AG09319 (cell line): ENCODE results near the gene METTL5.
"Not testable (repeated sequence)": the region's sequence is repeated elsewhere in the genome, so short reads cannot be mapped to it uniquely, and the experiment has no call there.

Experiments used
- DNase-seq: peaks from one replicate; pipeline ENCODE4 v3.0.0-alpha.2; 2010; ENCODE audit warnings: low read depth; ENCODE audit errors: extremely low read depth
- CTCF ChIP-seq: IDR thresholded peaks from 2 replicates; pipeline ENCODE4 v1.5.1; 2011; ENCODE audit warnings: low read depth, mild to moderate bottlenecking, inconsistent platforms, low read length, moderate library complexity

The METTL5 gene

DNA sequence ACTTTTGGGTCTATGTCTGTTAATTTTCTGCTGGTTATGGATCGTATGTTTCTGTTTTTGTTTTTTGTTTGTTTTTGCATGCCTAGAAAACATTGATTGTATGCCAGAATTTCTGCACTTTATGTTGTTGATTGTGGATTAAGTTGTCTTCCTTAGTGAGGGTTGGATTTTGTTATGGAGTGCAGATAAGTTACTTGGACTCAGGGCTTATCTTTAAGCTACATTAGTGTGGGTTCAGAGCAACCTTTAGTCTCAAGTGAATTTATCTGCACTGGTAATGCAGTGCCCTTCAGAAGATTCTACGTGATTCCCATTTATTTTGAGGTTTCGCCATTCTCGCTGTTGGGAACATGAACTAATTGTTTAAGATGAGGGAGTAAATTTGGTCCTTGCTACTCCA is 35.4 kb upstream of the METTL5 start:
- no peak for TF ChIP-seq CTCF
- no peak for DNase-seq

DNA sequence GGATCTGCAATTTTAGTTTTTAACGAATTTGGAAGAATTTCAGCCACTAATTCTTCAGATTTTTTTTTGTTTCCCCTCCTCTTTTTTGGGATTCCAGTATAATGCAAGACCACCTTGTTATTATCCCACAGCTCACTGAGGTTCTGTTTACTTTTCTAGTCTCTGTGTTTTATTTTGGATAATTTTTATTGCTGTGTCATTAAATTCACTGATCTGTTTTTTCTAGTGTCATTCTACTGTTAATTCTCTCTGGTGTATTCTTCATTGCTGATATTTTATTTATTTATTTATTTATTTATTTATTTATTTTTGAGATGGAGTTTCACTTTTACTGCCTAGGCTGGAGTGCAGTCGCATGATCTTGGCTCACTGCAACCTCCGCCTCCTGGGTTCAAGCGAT is 34.7 kb upstream of the METTL5 start:
- TF ChIP-seq CTCF, result no peak

GRCh38 chr2:169855281-169856258 is 30.9 kb upstream of the METTL5 start:
- DNase-seq, result not testable (repeated sequence)

More for the DNA sequence above, 34.7 kb upstream of the METTL5 start:
- DNase-seq, result no peak

- TF ChIP-seq CTCF, result no peak
- DNase-seq, result no peak
Measured at GRCh38 chr2:169853041-169853668, 28.4 kb upstream of the METTL5 start.

- DNase-seq, result no peak
Measured at GRCh38 chr2:169849710-169850109, 25.0 kb upstream of the METTL5 start.

GRCh38 chr2:169848959-169849693 is 24.4 kb upstream of the METTL5 start:
- DNase-seq, result not testable (repeated sequence)

More at GRCh38 chr2:169849710-169850109, 25.0 kb upstream of the METTL5 start:
- no peak for TF ChIP-seq CTCF

GRCh38 chr2:169845016-169845415 is 20.3 kb upstream of the METTL5 start:
- DNase-seq, result no peak
- TF ChIP-seq CTCF, result no peak

GRCh38 chr2:169841625-169842024 is 16.9 kb upstream of the METTL5 start:
- not testable (repeated sequence) for DNase-seq
